HepG2 (cell line): Measurements from ENCODE around the gene POLL. TPM values are rescaled to one million over a fixed set of nuclear protein-coding genes. Genes with fewer than 3 reads are reported as not detected.

ENCODE experiments used
- GATAD1 ChIP-seq: IDR thresholded peaks from 2 replicates; pipeline ENCODE4 v1.6.1; 2016; ENCODE audit warnings: missing genetic modification reagents, missing compliant biosample characterization
- NBN ChIP-seq: fragments of 450-650 bp; conservative IDR thresholded peaks from 2 replicates; pipeline ENCODE4 v1.6.1; 2017
- RELA ChIP-seq: sonication (generic); formaldehyde crosslinking; IDR thresholded peaks from 2 replicates; pipeline ENCODE4 v1.4.0; 2020; ENCODE audit warnings: missing genetic modification reagents
- SMARCE1 ChIP-seq: fragments of 450-650 bp; IDR thresholded peaks from 2 replicates; pipeline ENCODE4 v1.6.1; 2017; ENCODE audit warnings: borderline replicate concordance
- SP4 ChIP-seq: sonication (generic); formaldehyde crosslinking; IDR thresholded peaks from 2 replicates; pipeline ENCODE4 v1.8.1; 2023; ENCODE audit warnings: mild to moderate bottlenecking, missing genetic modification reagents
- ZBTB1 ChIP-seq: sonication (generic); formaldehyde crosslinking; IDR thresholded peaks from 2 replicates; pipeline ENCODE4 v1.4.0; 2020; ENCODE audit warnings: missing genetic modification reagents, borderline replicate concordance
- ZNF138 ChIP-seq: sonication (generic); formaldehyde crosslinking; IDR thresholded peaks from 2 replicates; pipeline ENCODE4 v1.5.0; 2020; ENCODE audit warnings: mild to moderate bottlenecking, low read depth, missing genetic modification reagents
- ZNF383 ChIP-seq: sonication (generic); formaldehyde crosslinking; IDR thresholded peaks from 2 replicates; pipeline ENCODE4 v1.4.0; 2020; ENCODE audit warnings: missing genetic modification reagents, mild to moderate bottlenecking, borderline replicate concordance
- ZNF451 ChIP-seq: sonication (generic); formaldehyde crosslinking; IDR thresholded peaks from 2 replicates; pipeline ENCODE4 v1.5.0; 2020; ENCODE audit warnings: mild to moderate bottlenecking, missing genetic modification reagents
- ZNF510 ChIP-seq: sonication (generic); formaldehyde crosslinking; IDR thresholded peaks from 2 replicates; pipeline ENCODE4 v1.4.0; 2020; ENCODE audit warnings: low read depth, mild to moderate bottlenecking, missing genetic modification reagents
- ZNF572 ChIP-seq: sonication (generic); formaldehyde crosslinking; IDR thresholded peaks from 2 replicates; pipeline ENCODE4 v1.5.1; 2020; ENCODE audit warnings: mild to moderate bottlenecking, missing genetic modification reagents
- ZSCAN30 ChIP-seq: sonication (generic); formaldehyde crosslinking; IDR thresholded peaks from 2 replicates; pipeline ENCODE4 v1.5.0; 2020; ENCODE audit warnings: mild to moderate bottlenecking, missing genetic modification reagents
- polyA plus RNA-seq, 8 experiments: library from polyadenylated mRNA; depleted of rRNA in 3 of 8; stranded (reverse) in 7 of 8; unstranded in 1 of 8; fragments of >200 nt; fragmentation: Illumina TruSeq in 4 of 8; extraction: Trizol in 4 of 8; gene quantifications; 2 replicates each; pipeline versions ENCODE4 v1.2.1 to v1.2.3, GENCODE V29; 2011 to 2016; ENCODE audit warnings: low read depth in 4 of 8, missing spikeins in 1 of 8, mixed read lengths in 1 of 8; ENCODE audit not compliant: insufficient read depth in 1 of 8
- total RNA-seq, 5 experiments: library from RNA; depleted of rRNA; stranded (reverse); fragments of >200 nt; fragmentation: Illumina TruSeq; extraction: Trizol; gene quantifications; 2 replicates each; pipeline ENCODE4 v1.2.3, GENCODE V29; 2016; ENCODE audit warnings: low read depth in 1 of 5
- TF ChIP-seq, protein P1 (sequence below): IDR thresholded peaks from 2 replicates; pipeline ENCODE4 v1.6.1; 2016; ENCODE audit warnings: low read depth
- TF ChIP-seq, protein P2 (sequence below): IDR thresholded peaks from 2 replicates; pipeline ENCODE4 v1.6.1; 2016; ENCODE audit warnings: low read depth, control low read depth
- TF ChIP-seq, protein P3 (sequence below): sonication (generic); formaldehyde crosslinking; IDR thresholded peaks from 2 replicates; pipeline ENCODE4 v1.5.1; 2020; ENCODE audit warnings: missing genetic modification reagents, mild to moderate bottlenecking, borderline replicate concordance
- TF ChIP-seq, protein P4 (sequence below): sonication (generic); formaldehyde crosslinking; IDR thresholded peaks from 2 replicates; pipeline ENCODE4 v1.5.1; 2020; ENCODE audit warnings: mild to moderate bottlenecking, moderate library complexity, missing genetic modification reagents
- TF ChIP-seq, protein P5 (sequence below): sonication (generic); formaldehyde crosslinking; IDR thresholded peaks from 2 replicates; pipeline ENCODE4 v1.5.1; 2020; ENCODE audit warnings: missing genetic modification reagents, mild to moderate bottlenecking, borderline replicate concordance

POLL gene
- total and polyA plus RNA-seq, 2 of the 13 experiments (the other 11 are each of a cell fraction or from before 2014, with no cell fraction given) = 13.8 to 19.1 TPM

DNA sequence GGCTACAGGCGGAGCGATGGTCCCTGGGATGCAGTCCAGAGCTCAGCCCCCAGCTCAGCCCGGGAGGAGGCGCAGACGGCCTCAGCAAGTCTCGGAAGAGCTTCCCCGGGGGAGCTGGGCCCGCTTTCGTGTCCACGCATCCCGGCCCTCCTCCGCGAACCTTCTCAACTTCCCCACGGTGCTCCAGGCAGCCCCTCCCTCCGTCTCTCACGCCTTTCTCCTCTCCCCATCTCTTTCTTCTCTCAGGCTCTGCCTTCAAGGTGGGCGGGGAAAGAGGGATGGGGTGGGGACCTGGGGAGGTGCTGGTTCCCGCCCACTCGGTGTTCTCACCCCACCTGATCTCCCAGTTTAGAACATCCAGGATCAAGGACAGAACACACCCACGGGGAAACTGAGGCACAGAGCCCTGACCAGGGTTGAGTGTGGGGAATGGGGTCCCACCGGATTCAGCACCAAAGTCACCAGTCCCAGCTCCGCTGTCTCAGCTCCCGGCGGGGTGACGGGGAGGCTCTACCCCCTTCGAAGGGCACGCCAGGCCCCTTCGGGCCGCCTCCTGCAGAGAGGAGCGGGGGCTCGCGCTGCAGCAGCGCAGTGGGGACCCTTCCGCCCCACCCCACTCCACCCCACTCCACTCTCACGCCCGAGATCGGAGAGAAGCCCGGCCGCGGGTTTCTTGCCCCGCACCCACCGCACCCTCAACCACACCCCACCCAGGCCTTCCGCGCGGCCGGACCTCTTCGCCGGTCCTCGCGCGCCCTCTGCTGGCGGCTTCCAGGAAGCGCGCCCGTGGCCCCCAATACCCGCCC lies 18.2 kb downstream of the POLL start (continued):
- TF ChIP-seq, protein P1, sequence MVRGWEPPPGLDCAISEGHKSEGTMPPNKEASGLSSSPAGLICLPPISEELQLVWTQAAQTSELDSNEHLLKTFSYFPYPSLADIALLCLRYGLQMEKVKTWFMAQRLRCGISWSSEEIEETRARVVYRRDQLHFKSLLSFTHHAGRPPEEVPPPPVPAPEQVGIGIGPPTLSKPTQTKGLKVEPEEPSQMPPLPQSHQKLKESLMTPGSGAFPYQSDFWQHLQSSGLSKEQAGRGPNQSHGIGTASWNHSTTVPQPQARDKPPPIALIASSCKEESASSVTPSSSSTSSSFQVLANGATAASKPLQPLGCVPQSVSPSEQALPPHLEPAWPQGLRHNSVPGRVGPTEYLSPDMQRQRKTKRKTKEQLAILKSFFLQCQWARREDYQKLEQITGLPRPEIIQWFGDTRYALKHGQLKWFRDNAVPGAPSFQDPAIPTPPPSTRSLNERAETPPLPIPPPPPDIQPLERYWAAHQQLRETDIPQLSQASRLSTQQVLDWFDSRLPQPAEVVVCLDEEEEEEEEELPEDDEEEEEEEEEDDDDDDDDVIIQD (CRISPR knock-in tag) = no peak
- TF ChIP-seq ZNF451 (CRISPR knock-in tag) (no peak), GATAD1 (CRISPR knock-in tag) (no peak), SP4 (CRISPR knock-in tag) (0 out of 2 replicates have a peak, but pooled peaks have one; percentile 51), ZSCAN30 (CRISPR knock-in tag) (no peak), RELA (CRISPR knock-in tag) (no peak), NBN (no peak), SMARCE1 (no peak), ZNF510 (no peak), ZNF572 (no peak), ZNF138 (CRISPR knock-in tag) (no peak), ZBTB1 (CRISPR knock-in tag) (no peak), ZNF383 (no peak)
- TF ChIP-seq, protein P2, sequence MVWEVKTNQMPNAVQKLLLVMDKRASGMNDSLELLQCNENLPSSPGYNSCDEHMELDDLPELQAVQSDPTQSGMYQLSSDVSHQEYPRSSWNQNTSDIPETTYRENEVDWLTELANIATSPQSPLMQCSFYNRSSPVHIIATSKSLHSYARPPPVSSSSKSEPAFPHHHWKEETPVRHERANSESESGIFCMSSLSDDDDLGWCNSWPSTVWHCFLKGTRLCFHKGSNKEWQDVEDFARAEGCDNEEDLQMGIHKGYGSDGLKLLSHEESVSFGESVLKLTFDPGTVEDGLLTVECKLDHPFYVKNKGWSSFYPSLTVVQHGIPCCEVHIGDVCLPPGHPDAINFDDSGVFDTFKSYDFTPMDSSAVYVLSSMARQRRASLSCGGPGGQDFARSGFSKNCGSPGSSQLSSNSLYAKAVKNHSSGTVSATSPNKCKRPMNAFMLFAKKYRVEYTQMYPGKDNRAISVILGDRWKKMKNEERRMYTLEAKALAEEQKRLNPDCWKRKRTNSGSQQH (CRISPR knock-in tag) = no peak
- TF ChIP-seq, protein P3, sequence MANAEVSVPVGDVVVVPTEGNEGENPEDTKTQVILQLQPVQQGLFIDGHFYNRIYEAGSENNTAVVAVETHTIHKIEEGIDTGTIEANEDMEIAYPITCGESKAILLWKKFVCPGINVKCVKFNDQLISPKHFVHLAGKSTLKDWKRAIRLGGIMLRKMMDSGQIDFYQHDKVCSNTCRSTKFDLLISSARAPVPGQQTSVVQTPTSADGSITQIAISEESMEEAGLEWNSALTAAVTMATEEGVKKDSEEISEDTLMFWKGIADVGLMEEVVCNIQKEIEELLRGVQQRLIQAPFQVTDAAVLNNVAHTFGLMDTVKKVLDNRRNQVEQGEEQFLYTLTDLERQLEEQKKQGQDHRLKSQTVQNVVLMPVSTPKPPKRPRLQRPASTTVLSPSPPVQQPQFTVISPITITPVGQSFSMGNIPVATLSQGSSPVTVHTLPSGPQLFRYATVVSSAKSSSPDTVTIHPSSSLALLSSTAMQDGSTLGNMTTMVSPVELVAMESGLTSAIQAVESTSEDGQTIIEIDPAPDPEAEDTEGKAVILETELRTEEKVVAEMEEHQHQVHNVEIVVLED (CRISPR knock-in tag) = no peak
- TF ChIP-seq, protein P4, sequence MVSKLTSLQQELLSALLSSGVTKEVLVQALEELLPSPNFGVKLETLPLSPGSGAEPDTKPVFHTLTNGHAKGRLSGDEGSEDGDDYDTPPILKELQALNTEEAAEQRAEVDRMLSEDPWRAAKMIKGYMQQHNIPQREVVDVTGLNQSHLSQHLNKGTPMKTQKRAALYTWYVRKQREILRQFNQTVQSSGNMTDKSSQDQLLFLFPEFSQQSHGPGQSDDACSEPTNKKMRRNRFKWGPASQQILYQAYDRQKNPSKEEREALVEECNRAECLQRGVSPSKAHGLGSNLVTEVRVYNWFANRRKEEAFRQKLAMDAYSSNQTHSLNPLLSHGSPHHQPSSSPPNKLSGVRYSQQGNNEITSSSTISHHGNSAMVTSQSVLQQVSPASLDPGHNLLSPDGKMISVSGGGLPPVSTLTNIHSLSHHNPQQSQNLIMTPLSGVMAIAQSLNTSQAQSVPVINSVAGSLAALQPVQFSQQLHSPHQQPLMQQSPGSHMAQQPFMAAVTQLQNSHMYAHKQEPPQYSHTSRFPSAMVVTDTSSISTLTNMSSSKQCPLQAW (CRISPR knock-in tag) = no peak
- TF ChIP-seq, protein P5, sequence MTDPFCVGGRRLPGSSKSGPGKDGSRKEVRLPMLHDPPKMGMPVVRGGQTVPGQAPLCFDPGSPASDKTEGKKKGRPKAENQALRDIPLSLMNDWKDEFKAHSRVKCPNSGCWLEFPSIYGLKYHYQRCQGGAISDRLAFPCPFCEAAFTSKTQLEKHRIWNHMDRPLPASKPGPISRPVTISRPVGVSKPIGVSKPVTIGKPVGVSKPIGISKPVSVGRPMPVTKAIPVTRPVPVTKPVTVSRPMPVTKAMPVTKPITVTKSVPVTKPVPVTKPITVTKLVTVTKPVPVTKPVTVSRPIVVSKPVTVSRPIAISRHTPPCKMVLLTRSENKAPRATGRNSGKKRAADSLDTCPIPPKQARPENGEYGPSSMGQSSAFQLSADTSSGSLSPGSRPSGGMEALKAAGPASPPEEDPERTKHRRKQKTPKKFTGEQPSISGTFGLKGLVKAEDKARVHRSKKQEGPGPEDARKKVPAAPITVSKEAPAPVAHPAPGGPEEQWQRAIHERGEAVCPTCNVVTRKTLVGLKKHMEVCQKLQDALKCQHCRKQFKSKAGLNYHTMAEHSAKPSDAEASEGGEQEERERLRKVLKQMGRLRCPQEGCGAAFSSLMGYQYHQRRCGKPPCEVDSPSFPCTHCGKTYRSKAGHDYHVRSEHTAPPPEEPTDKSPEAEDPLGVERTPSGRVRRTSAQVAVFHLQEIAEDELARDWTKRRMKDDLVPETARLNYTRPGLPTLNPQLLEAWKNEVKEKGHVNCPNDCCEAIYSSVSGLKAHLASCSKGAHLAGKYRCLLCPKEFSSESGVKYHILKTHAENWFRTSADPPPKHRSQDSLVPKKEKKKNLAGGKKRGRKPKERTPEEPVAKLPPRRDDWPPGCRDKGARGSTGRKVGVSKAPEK (CRISPR knock-in tag) = peak; percentile 70; the same call in 1 of the 2 replicates
